Transverse colon (tissue), 3 donors: ENCODE measurements around the gene ZC3H12C.
"Not testable (repeated sequence)": the region's sequence is repeated elsewhere in the genome, so short reads cannot be mapped to it uniquely, and the experiment has no call there.

Source experiments
- EP300 ChIP-seq: sonication (generic); formaldehyde crosslinking; IDR thresholded peaks from one replicate; pipeline ENCODE4 v1.6.1; 2017; ENCODE audit warnings: antibody characterized with exemption, low read depth
- POLR2A ChIP-seq: fragments of 450-650 bp; IDR thresholded peaks from one replicate; pipeline ENCODE4 v1.6.1; 2016; ENCODE audit warnings: antibody characterized with exemption, mild to moderate bottlenecking, moderate library complexity
- TF ChIP-seq, protein P1 (sequence below), 5 experiments: fragments of 200-600 bp in 3 of 5; fragments of 450-650 bp in 2 of 5; sonication (generic) in 3 of 5; IDR thresholded peaks; 1 replicate in 2 of 5; 2 replicates in 3 of 5; pipeline ENCODE4 v1.5.1; 2016 to 2017; ENCODE audit warnings: antibody characterized with exemption in 5 of 5, inconsistent platforms in 3 of 5, mild to moderate bottlenecking in 2 of 5, moderate library complexity in 1 of 5

GRCh38 chr11:110192604-110193282 lies 99.6 kb downstream of the ZC3H12C start:
- TF ChIP-seq, protein P1, sequence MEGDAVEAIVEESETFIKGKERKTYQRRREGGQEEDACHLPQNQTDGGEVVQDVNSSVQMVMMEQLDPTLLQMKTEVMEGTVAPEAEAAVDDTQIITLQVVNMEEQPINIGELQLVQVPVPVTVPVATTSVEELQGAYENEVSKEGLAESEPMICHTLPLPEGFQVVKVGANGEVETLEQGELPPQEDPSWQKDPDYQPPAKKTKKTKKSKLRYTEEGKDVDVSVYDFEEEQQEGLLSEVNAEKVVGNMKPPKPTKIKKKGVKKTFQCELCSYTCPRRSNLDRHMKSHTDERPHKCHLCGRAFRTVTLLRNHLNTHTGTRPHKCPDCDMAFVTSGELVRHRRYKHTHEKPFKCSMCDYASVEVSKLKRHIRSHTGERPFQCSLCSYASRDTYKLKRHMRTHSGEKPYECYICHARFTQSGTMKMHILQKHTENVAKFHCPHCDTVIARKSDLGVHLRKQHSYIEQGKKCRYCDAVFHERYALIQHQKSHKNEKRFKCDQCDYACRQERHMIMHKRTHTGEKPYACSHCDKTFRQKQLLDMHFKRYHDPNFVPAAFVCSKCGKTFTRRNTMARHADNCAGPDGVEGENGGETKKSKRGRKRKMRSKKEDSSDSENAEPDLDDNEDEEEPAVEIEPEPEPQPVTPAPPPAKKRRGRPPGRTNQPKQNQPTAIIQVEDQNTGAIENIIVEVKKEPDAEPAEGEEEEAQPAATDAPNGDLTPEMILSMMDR (IDR thresholded peaks at IDR 0.05), result not testable (repeated sequence)
- not testable (repeated sequence) for TF ChIP-seq POLR2A, EP300
